Measurements from ENCODE around the gene TMEM132A.

TMEM132A gene, protein sequence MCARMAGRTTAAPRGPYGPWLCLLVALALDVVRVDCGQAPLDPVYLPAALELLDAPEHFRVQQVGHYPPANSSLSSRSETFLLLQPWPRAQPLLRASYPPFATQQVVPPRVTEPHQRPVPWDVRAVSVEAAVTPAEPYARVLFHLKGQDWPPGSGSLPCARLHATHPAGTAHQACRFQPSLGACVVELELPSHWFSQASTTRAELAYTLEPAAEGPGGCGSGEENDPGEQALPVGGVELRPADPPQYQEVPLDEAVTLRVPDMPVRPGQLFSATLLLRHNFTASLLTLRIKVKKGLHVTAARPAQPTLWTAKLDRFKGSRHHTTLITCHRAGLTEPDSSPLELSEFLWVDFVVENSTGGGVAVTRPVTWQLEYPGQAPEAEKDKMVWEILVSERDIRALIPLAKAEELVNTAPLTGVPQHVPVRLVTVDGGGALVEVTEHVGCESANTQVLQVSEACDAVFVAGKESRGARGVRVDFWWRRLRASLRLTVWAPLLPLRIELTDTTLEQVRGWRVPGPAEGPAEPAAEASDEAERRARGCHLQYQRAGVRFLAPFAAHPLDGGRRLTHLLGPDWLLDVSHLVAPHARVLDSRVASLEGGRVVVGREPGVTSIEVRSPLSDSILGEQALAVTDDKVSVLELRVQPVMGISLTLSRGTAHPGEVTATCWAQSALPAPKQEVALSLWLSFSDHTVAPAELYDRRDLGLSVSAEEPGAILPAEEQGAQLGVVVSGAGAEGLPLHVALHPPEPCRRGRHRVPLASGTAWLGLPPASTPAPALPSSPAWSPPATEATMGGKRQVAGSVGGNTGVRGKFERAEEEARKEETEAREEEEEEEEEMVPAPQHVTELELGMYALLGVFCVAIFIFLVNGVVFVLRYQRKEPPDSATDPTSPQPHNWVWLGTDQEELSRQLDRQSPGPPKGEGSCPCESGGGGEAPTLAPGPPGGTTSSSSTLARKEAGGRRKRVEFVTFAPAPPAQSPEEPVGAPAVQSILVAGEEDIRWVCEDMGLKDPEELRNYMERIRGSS

DNA sequence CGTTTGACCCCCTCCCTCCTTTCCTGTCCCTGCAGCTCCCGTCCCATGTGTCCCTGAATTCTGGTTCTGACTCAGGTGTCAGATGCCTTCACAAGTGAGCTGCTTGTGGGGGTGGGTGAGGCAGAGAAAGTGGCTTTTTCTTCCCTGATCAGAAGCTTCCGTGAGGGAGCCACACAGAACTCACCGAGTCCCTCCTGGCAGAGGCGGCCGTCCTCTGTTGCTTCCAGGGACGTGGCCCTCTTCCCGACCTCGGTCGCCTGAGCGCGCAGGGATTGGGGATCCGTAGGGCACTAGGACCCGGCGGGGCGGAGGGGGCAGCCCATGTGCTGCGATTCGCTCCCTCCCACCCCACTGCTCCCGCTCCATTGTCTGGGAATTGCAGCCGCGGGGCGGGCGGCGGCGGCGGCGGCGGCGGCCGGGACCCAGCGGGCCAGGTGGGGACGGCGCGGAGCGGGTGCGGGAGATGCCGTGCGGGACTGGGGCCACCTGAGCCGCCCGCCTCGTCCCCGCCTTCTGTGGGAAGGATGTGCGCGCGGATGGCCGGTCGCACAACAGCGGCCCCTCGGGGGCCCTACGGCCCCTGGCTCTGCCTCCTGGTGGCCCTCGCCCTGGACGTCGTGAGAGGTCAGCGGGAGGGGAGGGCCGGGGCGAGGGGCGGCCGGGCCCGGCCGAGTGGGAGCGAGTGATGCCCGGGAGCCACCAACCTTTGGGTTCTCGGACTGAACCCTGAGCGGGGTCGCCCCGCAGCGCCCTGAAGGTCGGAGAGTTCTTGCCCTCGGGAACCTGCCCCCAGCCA, at the start of gene TMEM132A:
TSS of gene TMEM132A (plus strand) at position 351 of the 796 bp plus-strand sequence. CDS start at position 525, 174 bp downstream.
- Histone ChIP-seq H3K4me1 (ENCODE audit: insufficient read depth, low read length) (peaks cover 4% of the 10 kb centered on the region; the same call in 1 of the 2 replicates), H3K9me3 (ENCODE audit: control insufficient read depth, insufficient read depth, low read length) (peaks cover 3% of the 10 kb centered on the region; the same call in 1 of the 2 replicates), H3K36me3 (ENCODE audit: insufficient read depth, low read length) (peaks cover 4% of the 10 kb centered on the region), H3K9ac (ENCODE audit: low read depth, low read length) (peak within 1 kb of the TSS; percentile 75)

DNA sequence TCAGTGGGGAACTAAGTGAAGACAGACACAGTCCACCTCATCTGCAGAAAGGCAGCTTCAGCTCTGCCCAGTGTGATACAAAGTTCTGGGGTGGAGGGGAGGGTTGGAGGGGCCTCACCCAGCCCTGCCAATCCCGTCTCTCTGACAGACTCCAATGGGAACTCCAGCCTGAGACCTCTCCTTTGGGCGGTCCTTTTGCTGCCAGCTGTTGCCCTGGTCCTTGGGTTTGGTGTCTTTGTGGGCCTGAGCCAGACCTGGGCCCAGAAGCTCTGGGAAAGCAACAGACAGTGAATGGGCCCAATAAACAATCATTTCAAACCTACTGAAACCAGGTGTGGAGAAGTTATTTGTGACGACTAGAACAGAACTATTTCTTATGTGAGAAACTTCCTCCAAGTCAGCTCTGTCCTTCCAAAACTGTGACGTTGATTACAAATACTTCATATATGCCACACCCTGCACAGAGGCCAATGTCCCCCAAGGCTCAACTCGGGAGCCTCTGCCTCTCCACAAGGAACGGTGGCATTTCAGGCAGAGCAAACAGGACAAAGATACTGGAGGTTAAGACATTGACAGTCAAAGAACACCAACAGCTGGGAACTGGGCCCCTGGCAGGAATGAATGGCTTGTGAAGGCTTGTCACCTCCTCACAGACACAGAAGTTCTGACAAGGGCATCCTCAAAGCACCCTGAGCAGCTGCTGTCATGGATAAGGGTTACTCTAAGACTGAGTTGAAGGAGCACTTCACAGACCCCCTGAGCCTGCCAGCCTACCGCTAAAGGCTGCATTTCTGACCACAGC, 48.7 kb upstream of the TMEM132A start:
- H3K9me3 ChIP-seq (ENCODE audit: control insufficient read depth, insufficient read depth, low read length): no peaks in the 10 kb centered on the region
- H3K9ac ChIP-seq (ENCODE audit: low read depth, low read length): no peak overlapping the region
- H3K4me1 ChIP-seq (ENCODE audit: insufficient read depth, low read length): peaks cover 12% of the 10 kb centered on the region; the same call in 1 of the 2 replicates
- H3K36me3 ChIP-seq (ENCODE audit: insufficient read depth, low read length): no peaks in the 10 kb centered on the region

DNA sequence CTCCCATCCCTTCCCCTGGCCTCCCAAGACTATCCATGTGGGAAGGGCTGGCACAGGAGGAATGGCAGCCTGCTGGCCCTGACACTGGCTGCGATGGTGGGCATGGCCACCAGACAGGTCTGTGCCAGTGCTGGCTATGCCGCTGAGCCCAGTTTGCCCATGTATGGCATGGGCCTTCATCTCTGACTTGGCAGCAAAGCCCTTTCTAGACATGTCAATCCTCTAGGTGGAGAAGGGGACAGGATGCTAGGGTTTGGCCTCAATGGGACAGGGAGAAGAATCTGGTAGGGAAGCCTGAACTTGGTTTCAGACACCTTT, 48.1 kb upstream of the TMEM132A start:
- Histone ChIP-seq H3K9ac (ENCODE audit: low read depth, low read length) (no peak overlapping the region), H3K4me1 (ENCODE audit: insufficient read depth, low read length) (peaks cover 12% of the 10 kb centered on the region; the same call in 1 of the 2 replicates), H3K9me3 (ENCODE audit: control insufficient read depth, insufficient read depth, low read length) (no peaks in the 10 kb centered on the region), H3K36me3 (ENCODE audit: insufficient read depth, low read length) (no peaks in the 10 kb centered on the region)

DNA sequence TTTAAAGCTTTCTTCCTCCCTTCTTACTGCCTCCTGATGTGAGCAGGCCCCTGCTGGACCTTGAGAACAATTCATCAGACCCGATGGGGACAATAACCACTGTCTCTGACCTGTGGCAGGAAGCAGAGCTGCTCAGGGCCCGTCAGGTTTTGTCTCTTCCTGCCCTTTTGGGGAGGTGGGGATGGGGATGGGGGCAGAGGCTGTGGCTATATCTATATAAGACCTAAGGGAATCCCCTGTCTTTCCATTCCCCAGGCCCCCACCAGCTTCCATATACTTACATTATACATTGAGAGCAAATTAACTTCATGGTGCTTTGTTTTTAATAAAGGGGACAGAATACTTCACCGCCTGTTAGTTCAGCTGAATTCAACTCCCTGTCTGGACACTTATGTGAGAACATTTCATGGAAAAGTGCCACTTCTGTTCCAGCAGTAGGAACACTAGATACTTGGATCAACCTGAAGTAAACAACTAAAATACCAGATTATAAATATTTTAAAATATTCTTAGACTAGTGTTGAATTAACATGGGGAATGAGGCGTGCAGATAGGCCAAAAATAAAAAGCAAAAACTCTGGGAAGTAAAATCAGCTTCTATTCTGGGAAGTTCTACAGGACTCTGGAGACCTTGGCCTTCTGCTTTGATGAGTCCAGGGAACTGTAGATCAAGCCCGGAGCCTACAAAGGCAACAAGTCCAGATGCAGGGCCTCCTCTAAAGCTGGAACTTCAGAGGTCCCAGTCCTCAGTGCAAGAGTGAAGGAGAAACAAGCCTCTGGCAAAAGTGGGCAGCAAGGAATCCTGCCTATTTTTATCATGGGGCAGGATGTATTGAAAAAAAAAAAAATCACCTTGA, 45.8 kb upstream of the TMEM132A start:
- Histone ChIP-seq H3K9me3 (ENCODE audit: control insufficient read depth, insufficient read depth, low read length) (no peaks in the 10 kb centered on the region), H3K4me1 (ENCODE audit: insufficient read depth, low read length) (peaks cover 1% of the 10 kb centered on the region; the same call in 1 of the 2 replicates), H3K9ac (ENCODE audit: low read depth, low read length) (no peak overlapping the region), H3K36me3 (ENCODE audit: insufficient read depth, low read length) (no peaks in the 10 kb centered on the region)

DNA sequence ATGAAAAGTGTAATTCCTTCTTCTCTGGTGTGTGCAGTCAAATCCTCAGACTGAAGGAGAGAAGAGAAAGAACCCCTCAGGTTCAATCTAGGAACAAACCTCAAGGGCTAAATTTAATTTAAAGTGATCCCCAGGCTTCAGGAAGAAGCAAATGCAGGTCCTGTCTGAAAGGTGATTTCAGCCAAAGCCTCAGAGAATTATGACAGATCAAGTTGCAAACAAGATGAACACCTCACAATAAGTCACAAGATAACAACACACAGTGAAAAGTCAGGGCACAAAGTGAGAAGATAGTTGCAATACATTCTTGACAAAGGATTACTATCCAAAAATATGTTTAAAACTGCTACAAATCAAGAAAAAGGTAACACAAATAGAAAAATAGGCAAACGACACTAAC, 45.2 kb upstream of the TMEM132A start:
- Histone ChIP-seq H3K9ac (ENCODE audit: low read depth, low read length) (no peak overlapping the region), H3K4me1 (ENCODE audit: insufficient read depth, low read length) (no peaks in the 10 kb centered on the region), H3K36me3 (ENCODE audit: insufficient read depth, low read length) (no peaks in the 10 kb centered on the region), H3K9me3 (ENCODE audit: control insufficient read depth, insufficient read depth, low read length) (no peaks in the 10 kb centered on the region)

DNA sequence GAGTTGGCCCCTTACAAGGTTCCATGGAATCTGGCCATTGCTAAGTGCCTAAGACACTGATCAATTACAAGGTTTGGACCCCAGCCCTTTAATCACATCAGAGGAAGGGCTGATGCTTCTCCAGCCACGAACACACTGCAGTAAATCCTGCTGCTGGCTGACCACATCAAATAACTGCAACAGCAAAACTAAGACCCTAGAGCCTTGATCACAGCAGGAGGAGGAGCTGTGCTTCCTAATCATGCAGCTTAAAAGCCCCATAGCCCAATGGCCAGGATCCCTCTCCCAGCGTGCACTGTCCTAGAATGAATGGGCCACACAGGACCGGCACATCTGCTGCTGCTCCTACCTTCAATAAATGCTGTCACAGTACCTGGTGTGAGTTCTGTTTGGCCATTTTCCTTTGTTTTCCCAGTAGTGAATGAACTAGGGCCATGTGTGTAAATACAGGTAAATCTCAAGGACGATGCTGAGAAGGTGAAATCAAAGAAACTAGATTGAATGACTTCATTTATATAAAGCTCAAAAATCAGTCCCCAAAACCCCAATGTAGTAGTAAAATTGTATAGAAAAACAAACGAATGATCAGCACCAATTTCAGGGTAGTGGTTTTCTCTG, 44.2 kb upstream of the TMEM132A start:
- Histone ChIP-seq H3K36me3 (ENCODE audit: insufficient read depth, low read length) (no peaks in the 10 kb centered on the region), H3K4me1 (ENCODE audit: insufficient read depth, low read length) (no peaks in the 10 kb centered on the region), H3K9ac (ENCODE audit: low read depth, low read length) (no peak overlapping the region), H3K9me3 (ENCODE audit: control insufficient read depth, insufficient read depth, low read length) (no peaks in the 10 kb centered on the region)

DNA sequence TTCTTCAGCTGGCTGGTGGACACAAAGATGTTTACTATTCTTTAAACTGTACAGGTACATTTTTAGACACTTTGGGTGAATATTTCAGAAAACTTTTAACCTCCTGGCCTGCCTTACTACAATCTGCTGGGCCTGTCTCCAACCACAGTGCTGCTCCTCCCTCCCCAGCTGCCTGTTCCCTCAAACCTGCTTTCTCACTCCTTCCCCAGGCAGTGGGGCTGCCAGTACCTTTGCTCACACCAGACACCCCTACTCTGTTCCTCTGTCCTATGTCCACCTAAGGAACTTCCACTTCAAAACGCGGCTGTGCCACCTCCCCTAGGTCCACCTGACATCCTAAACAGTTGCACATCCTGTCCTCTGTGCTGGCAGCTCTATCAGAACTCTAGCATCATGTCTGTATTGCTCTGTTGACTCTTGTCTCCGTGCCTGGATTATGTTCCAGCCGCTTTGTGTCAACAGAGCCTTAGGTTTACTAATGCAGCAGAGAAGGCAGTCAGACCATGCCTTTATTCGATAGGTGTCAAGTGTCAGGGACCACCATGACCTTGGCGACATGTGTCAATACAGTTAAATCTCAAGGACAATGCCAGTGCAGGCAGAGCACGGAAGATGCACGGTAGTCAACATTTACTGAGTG, 43.5 kb upstream of the TMEM132A start:
- H3K9me3 ChIP-seq (ENCODE audit: control insufficient read depth, insufficient read depth, low read length): no peaks in the 10 kb centered on the region
- no peaks in the 10 kb centered on the region for H3K36me3 ChIP-seq (ENCODE audit: insufficient read depth, low read length)
- H3K4me1 ChIP-seq (ENCODE audit: insufficient read depth, low read length): no peaks in the 10 kb centered on the region
- no peak overlapping the region for H3K9ac ChIP-seq (ENCODE audit: low read depth, low read length)

DNA sequence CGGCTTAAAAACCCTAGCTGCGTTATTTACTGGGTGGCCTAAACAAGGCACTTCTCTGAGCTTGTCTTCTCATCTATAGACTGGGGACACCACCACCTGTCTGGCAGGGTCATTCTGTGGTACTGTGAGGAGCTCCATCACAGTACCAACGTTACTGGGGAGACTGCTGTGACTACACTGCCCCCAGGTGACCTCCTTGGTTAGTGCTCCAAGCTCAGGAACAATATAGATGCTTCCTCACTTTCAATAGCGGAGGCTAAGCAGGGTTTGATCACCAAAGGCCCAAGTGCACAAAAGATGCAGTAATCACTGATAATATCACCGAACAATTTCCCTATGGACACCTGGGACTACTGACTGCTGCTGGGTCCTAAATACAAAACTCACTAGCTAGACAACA, 36.7 kb upstream of the TMEM132A start:
- Histone ChIP-seq H3K9me3 (ENCODE audit: control insufficient read depth, insufficient read depth, low read length) (no peaks in the 10 kb centered on the region), H3K9ac (ENCODE audit: low read depth, low read length) (no peak overlapping the region), H3K4me1 (ENCODE audit: insufficient read depth, low read length) (no peaks in the 10 kb centered on the region), H3K36me3 (ENCODE audit: insufficient read depth, low read length) (peaks cover 6% of the 10 kb centered on the region; the same call in 1 of the 2 replicates)

DNA sequence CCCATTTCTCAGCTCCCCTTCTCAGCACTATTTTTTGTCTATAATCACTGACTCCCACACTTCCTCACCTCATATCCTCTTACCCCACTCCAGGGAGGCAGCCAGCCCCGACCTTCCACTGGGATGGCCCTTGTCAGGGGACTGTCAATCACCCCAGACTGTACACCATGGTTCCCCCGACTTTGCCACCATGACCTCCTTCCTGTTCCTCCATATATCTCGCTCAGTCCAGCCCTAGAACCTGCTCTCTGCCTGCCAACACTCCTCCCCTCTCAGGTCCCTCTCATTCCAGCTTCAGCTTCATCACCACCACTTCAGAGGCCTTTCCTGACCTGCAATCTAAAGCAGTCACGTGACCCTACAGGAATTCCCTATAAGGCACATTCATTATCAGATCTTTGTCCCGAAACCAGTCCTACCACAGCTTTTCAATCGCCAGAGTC, 34.4 kb upstream of the TMEM132A start:
- H3K4me1 ChIP-seq (ENCODE audit: insufficient read depth, low read length): no peaks in the 10 kb centered on the region
- no peak overlapping the region for H3K9ac ChIP-seq (ENCODE audit: low read depth, low read length)
- peaks cover 15% of the 10 kb centered on the region; the same call in 1 of the 2 replicates for H3K36me3 ChIP-seq (ENCODE audit: insufficient read depth, low read length)
- no peaks in the 10 kb centered on the region for H3K9me3 ChIP-seq (ENCODE audit: control insufficient read depth, insufficient read depth, low read length)

DNA sequence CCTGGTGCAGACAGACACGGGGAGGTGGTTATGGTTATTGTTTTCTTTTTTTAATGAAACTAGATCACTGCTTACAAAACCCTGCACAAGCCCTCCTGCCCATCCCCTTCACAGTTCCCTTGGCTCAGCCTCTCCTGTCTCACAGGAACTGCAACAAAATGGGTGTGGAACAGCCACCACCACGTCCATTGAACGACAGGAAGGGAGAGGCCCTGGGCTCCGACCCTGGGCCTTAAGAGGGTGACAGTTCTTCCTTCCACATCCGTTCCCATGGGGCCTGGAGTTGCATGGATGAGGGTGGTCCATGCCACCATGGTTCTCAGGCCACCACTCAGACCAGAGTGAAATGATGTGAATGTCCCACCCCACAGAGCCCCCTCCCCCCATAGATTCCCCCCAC, 33.6 kb upstream of the TMEM132A start:
- no peaks in the 10 kb centered on the region for H3K9me3 ChIP-seq (ENCODE audit: control insufficient read depth, insufficient read depth, low read length)
- H3K36me3 ChIP-seq (ENCODE audit: insufficient read depth, low read length): peaks cover 16% of the 10 kb centered on the region; the same call in 1 of the 2 replicates
- no peak overlapping the region for H3K9ac ChIP-seq (ENCODE audit: low read depth, low read length)
- H3K4me1 ChIP-seq (ENCODE audit: insufficient read depth, low read length): no peaks in the 10 kb centered on the region

DNA sequence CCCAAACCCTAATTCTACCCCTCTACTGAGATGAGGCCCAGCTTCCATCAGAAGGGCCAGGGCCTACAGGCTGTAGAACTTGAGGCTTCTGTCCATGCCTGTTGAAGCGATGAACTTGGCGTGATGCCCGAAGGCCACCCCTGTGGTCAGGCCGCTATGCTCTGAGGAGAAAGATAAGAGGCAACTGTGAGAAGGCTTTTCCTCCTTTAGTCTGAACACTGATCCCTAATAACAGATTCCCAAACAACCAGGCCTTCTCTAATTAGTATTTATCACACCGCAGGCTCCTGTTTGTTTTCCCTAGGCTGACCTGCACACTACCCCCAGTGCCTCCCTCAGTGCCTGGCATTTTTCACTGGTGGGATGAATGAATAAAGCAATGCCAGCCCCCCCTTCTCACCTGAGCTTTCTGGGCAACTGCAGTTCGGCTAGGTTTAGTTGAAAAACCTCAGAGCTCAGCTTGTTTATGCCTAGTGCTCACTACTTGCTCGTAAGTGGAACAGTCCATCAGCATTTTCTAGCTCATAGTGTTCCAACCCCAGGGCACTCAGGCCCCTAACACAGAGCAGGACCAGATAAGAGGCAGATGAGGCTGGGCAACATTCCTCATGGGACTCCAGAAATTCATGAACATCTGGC, 33.0 kb upstream of the TMEM132A start:
- Histone ChIP-seq H3K4me1 (ENCODE audit: insufficient read depth, low read length) (no peaks in the 10 kb centered on the region), H3K9ac (ENCODE audit: low read depth, low read length) (no peak overlapping the region), H3K36me3 (ENCODE audit: insufficient read depth, low read length) (peaks cover 16% of the 10 kb centered on the region), H3K9me3 (ENCODE audit: control insufficient read depth, insufficient read depth, low read length) (no peaks in the 10 kb centered on the region)

DNA sequence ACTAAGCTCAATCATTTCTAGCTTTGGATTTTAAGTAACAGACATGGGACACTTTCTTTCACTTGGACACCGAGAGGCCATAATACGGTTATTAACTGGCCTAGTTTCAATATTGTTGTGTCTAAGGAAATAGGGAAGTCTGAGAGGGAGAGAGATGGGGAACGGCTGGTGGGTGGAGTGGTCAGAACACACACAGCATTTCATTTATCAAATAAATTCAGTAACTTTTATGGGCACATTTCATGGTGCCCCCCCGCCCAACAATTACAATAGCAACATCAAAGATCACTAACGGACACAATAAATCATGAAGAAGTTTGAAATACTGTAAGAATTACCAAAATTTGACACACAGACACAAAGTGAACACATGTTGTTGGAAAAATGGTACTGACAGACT, 28.6 kb upstream of the TMEM132A start:
- H3K4me1 ChIP-seq (ENCODE audit: insufficient read depth, low read length): no peaks in the 10 kb centered on the region
- no peak overlapping the region for H3K9ac ChIP-seq (ENCODE audit: low read depth, low read length)
- no peaks in the 10 kb centered on the region for H3K9me3 ChIP-seq (ENCODE audit: control insufficient read depth, insufficient read depth, low read length)
- peaks cover 39% of the 10 kb centered on the region for H3K36me3 ChIP-seq (ENCODE audit: insufficient read depth, low read length)

Measured in ES-I3 (cell line).